Trophoblast cell (in vitro differentiated cells and primary cell): ENCODE measurements around the gene YTHDF2.

Source experiments
- DNase-seq, 2 donors: peaks; one replicate each; pipeline ENCODE4 v3.0.0-alpha.2; 2016
- H2AFZ ChIP-seq: 2 replicates; pipeline ENCODE4 v1.6.1; 2013; ENCODE audit warnings: low read length, moderate library complexity, mild to moderate bottlenecking; ENCODE audit not compliant: insufficient read depth, poor library complexity
- H2AK5ac ChIP-seq: 2 replicates; pipeline ENCODE4 v1.6.1; 2013; ENCODE audit warnings: mild to moderate bottlenecking, low read length
- H2BK120ac ChIP-seq: 2 replicates; pipeline ENCODE4 v1.6.1; 2013; ENCODE audit warnings: low read length, mild to moderate bottlenecking, moderate library complexity; ENCODE audit not compliant: insufficient read depth, poor library complexity
- H2BK12ac ChIP-seq: 2 replicates; pipeline ENCODE4 v1.6.1; 2013; ENCODE audit warnings: mild to moderate bottlenecking, low read length, moderate library complexity
- H2BK5ac ChIP-seq: 2 replicates; pipeline ENCODE4 v1.6.1; 2013; ENCODE audit warnings: low read length, low read depth, moderate library complexity, mild to moderate bottlenecking; ENCODE audit not compliant: poor library complexity
- H3K14ac ChIP-seq: 2 replicates; pipeline ENCODE4 v1.6.1; 2013; ENCODE audit warnings: mild to moderate bottlenecking, low read length
- H3K18ac ChIP-seq: 2 replicates; pipeline ENCODE4 v1.6.1; 2013; ENCODE audit warnings: mild to moderate bottlenecking, low read length
- H3K23ac ChIP-seq: 2 replicates; pipeline ENCODE4 v1.6.1; 2013; ENCODE audit warnings: low read length
- H3K27ac ChIP-seq: 2 replicates; pipeline ENCODE4 v1.5.1; 2013; ENCODE audit warnings: low read depth, mild to moderate bottlenecking, inconsistent platforms, low read length, moderate library complexity
- H3K27me3 ChIP-seq: 2 replicates; pipeline ENCODE4 v1.6.1; 2013; ENCODE audit warnings: inconsistent platforms, mild to moderate bottlenecking, low read length, moderate library complexity; ENCODE audit not compliant: insufficient read depth
- H3K36me3 ChIP-seq, 2 experiments: 1 replicate in 1 of 2; 2 replicates in 1 of 2; pipeline ENCODE4 v1.6.1; 2013; ENCODE audit warnings: low read length in 2 of 2, mild to moderate bottlenecking in 2 of 2, moderate library complexity in 1 of 2; ENCODE audit not compliant: insufficient read depth in 2 of 2, control insufficient read depth in 1 of 2
- H3K4ac ChIP-seq: 2 replicates; pipeline ENCODE4 v1.6.1; 2013; ENCODE audit warnings: low read depth, mild to moderate bottlenecking, low read length, moderate library complexity
- H3K4me1 ChIP-seq, 2 experiments: 1 replicate in 1 of 2; 2 replicates in 1 of 2; pipeline ENCODE4 v1.6.1; 2013; ENCODE audit warnings: low read length in 2 of 2, mild to moderate bottlenecking in 2 of 2, moderate library complexity in 1 of 2; ENCODE audit not compliant: insufficient read depth in 2 of 2, control insufficient read depth in 1 of 2
- H3K4me2 ChIP-seq: 2 replicates; pipeline ENCODE4 v1.6.1; 2013; ENCODE audit warnings: inconsistent platforms, mild to moderate bottlenecking, low read length, moderate library complexity
- H3K4me3 ChIP-seq: 2 replicates; pipeline ENCODE4 v1.5.1; 2013; ENCODE audit warnings: mild to moderate bottlenecking, low read depth, low read length, inconsistent platforms
- H3K79me1 ChIP-seq: one replicate; pipeline ENCODE4 v1.6.1; 2013; ENCODE audit warnings: low read length
- H3K79me2 ChIP-seq: 2 replicates; pipeline ENCODE4 v1.6.1; 2013; ENCODE audit warnings: low read length, mild to moderate bottlenecking; ENCODE audit not compliant: control insufficient read depth, insufficient read depth, poor library complexity
- H3K9ac ChIP-seq: 2 replicates; pipeline ENCODE4 v1.6.1; 2013; ENCODE audit warnings: mild to moderate bottlenecking, low read length
- H3K9me3 ChIP-seq: 2 replicates; pipeline ENCODE4 v1.6.1; 2013; ENCODE audit warnings: low read depth, mild to moderate bottlenecking, control low read depth, inconsistent platforms, low read length; ENCODE audit not compliant: insufficient read depth
- H4K12ac ChIP-seq: 2 replicates; pipeline ENCODE4 v1.6.1; 2013; ENCODE audit warnings: low read depth, mild to moderate bottlenecking, low read length, moderate library complexity
- H4K8ac ChIP-seq: 2 replicates; pipeline ENCODE4 v1.6.1; 2013; ENCODE audit warnings: low read depth, mild to moderate bottlenecking, low read length, moderate library complexity
- H4K91ac ChIP-seq: one replicate; pipeline ENCODE4 v1.6.1; 2013; ENCODE audit warnings: low read depth, mild to moderate bottlenecking, low read length, moderate library complexity
- WGBS: extraction: QIAGEN DNeasy Blood & Tissue Kit; methylation state at CpG from one replicate; pipeline ENCODE4 v1.1.7; 2013; ENCODE audit warnings: missing lambda C conversion rate; ENCODE audit not compliant: insufficient read length, insufficient coverage; ENCODE audit errors: extremely low coverage; 5-methylcytosine and 5-hydroxymethylcytosine counted together

Gene YTHDF2

DNA sequence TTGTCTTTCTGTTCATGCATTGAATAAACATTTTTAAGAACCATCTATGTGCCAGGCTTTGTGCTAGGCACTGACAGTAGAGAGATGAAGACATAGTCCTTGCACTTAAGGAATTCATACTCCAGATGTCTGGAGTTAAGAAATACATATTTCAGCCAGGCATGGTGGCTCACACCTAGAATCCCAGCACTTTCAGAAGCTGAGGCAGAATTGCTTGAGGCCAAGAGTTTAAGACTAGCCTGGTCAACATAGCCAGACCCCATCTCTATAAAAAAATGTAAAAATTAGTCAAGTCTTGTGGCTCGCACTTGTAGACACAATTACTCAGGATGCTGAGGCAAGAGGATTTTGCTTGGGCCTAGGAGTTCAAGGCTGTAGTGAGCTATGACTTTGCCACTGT, 18.6 kb upstream of the YTHDF2 start:
- Histone ChIP-seq H3K23ac (no peak overlapping the region), H3K9me3 (peaks cover 2% of the 10 kb centered on the region), H3K4me2 (no peak overlapping the region), H3K79me1 (no peaks in the 10 kb centered on the region), H3K36me3 (peaks cover 10 to 21% of the 10 kb centered on the region in 2 experiments), H3K79me2 (no peaks in the 10 kb centered on the region), H3K14ac (no peak overlapping the region), H3K27ac (no peak overlapping the region), H3K4me3 (no peak overlapping the region), H3K4ac (no peak overlapping the region), H2AFZ (no peak overlapping the region), H2BK120ac (no peak overlapping the region), H4K8ac (no peak overlapping the region), H2AK5ac (no peak overlapping the region), H2BK12ac (no peak overlapping the region), H3K18ac (no peak overlapping the region), H2BK5ac (no peak overlapping the region), H4K91ac (no peak overlapping the region), H4K12ac (no peak overlapping the region), H3K27me3 (no peaks in the 10 kb centered on the region), H3K9ac (no peak overlapping the region), H3K4me1 (peaks cover 0 to 7% of the 10 kb centered on the region in 2 experiments)
- DNase-seq: peak; percentile 76 to 88
- WGBS: no CpG with 5 or more reads among the region's 1 CpG

DNA sequence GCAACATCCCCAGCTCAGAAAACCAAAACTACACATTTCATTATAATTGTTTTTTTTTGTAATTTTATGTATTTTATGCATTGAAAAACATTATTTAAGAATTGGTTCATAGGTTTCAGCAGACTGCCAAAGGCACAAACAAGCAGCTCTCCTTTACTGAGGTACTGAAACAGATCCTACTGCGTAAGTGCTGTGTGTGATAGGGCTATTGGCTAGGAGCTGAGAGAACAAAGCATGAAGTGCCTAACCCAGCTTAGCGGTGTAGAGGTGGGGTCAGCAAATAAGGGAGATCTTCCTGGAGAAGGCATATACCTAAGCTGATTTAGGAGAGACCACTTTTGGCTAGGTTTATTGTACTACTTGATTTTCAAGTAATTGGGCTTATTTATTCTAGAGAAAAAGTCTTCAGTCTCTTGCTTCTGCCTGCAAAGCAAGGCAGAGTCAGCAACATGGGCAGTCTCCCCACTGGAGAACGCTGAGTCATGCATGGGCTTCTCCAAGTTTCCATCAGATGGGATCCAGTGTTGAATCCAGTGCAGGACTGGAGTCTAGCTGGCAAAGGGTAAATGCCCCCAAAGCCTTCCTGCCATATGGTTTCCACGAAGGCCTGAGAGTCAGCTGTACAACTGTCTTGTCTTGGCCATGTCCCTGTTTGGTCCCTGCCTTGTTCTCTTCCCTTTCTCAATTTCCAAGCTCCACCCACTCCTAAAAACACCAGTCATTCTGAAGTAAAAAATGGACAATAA, 18.0 kb upstream of the YTHDF2 start:
- no peak overlapping the region for H2AK5ac ChIP-seq
- no peak overlapping the region for H3K9ac ChIP-seq
- no peak overlapping the region for H3K23ac ChIP-seq
- H3K27ac ChIP-seq: no peak overlapping the region
- H4K91ac ChIP-seq: no peak overlapping the region
- no CpG with 5 or more reads among the region's 4 CpGs for WGBS
- H3K18ac ChIP-seq: no peak overlapping the region
- no peak for DNase-seq
- no peak overlapping the region for H3K4me2 ChIP-seq
- H2AFZ ChIP-seq: no peak overlapping the region
- no peak overlapping the region for H3K4ac ChIP-seq
- H3K4me1 ChIP-seq: peaks cover 0 to 7% of the 10 kb centered on the region in 2 experiments
- H3K36me3 ChIP-seq: peaks cover 7 to 18% of the 10 kb centered on the region in 2 experiments
- H3K4me3 ChIP-seq: no peak overlapping the region
- H2BK12ac ChIP-seq: no peak overlapping the region
- no peak overlapping the region for H4K8ac ChIP-seq
- H3K14ac ChIP-seq: no peak overlapping the region
- H4K12ac ChIP-seq: no peak overlapping the region
- H2BK5ac ChIP-seq: no peak overlapping the region
- no peaks in the 10 kb centered on the region for H3K79me1 ChIP-seq
- H3K27me3 ChIP-seq: no peaks in the 10 kb centered on the region
- no peaks in the 10 kb centered on the region for H3K79me2 ChIP-seq
- H2BK120ac ChIP-seq: no peak overlapping the region
- no peaks in the 10 kb centered on the region for H3K9me3 ChIP-seq

DNA sequence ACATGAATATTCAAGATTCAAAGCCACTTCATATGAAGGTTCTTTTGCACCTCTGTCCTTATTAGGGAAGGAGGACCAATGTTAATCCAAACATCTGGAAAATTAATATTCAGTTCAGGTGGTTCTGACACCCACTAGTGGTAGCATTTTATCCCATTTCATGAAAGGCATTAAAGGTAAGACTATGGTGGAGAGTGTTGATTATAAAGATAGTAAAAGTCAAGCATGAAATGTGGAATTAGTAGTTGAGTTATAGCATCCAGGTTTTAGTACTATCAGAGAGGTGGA, 17.5 kb upstream of the YTHDF2 start:
- no peak overlapping the region for H3K4ac ChIP-seq
- H4K12ac ChIP-seq: no peak overlapping the region
- H3K23ac ChIP-seq: no peak overlapping the region
- H2AK5ac ChIP-seq: no peak overlapping the region
- H3K27me3 ChIP-seq: no peaks in the 10 kb centered on the region
- H3K4me3 ChIP-seq: no peak overlapping the region
- H3K79me1 ChIP-seq: no peaks in the 10 kb centered on the region
- H3K9ac ChIP-seq: no peak overlapping the region
- no peaks in the 10 kb centered on the region for H3K9me3 ChIP-seq
- H3K14ac ChIP-seq: no peak overlapping the region
- no peaks in the 10 kb centered on the region for H3K79me2 ChIP-seq
- H3K4me2 ChIP-seq: no peak overlapping the region
- no peak overlapping the region for H2AFZ ChIP-seq
- no peak overlapping the region for H3K27ac ChIP-seq
- peaks cover 3 to 13% of the 10 kb centered on the region in 2 experiments for H3K36me3 ChIP-seq
- H3K4me1 ChIP-seq: peaks cover 0 to 7% of the 10 kb centered on the region in 2 experiments
- H4K8ac ChIP-seq: no peak overlapping the region
- no peak overlapping the region for H3K18ac ChIP-seq
- H2BK5ac ChIP-seq: no peak overlapping the region
- DNase-seq: no peak
- H2BK120ac ChIP-seq: no peak overlapping the region
- H2BK12ac ChIP-seq: no peak overlapping the region
- no peak overlapping the region for H4K91ac ChIP-seq

DNA sequence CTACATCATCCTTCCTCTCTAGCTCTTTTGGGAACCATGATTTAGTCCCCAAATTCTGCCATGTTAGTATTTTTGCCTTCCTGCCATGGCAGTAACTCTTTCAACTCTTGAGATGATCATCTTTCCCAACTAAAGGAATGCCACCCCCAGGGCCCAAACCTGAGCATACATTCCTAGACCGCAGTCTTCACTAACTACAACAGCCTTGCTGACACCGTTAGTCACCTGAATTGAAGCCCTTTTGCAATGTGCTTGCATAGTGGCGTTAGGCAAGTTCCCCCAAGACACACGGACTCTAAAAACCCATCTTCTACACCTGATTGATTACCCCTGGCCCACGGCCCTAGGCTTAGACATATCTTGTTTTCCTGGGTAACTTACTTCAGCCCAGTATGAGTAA, 16.4 kb upstream of the YTHDF2 start:
- no peak overlapping the region for H3K4me2 ChIP-seq
- H4K8ac ChIP-seq: no peak overlapping the region
- no peak overlapping the region for H3K27ac ChIP-seq
- WGBS: no CpG with 5 or more reads among the region's 5 CpGs
- peak; percentile 70 to 87 for DNase-seq
- no peak overlapping the region for H4K12ac ChIP-seq
- no peak overlapping the region for H3K23ac ChIP-seq
- no peak overlapping the region for H3K18ac ChIP-seq
- H2AFZ ChIP-seq: no peak overlapping the region
- H2BK120ac ChIP-seq: no peak overlapping the region
- H4K91ac ChIP-seq: no peak overlapping the region
- no peak overlapping the region for H3K4ac ChIP-seq
- H2BK12ac ChIP-seq: no peak overlapping the region
- H3K9ac ChIP-seq: no peak overlapping the region
- H2BK5ac ChIP-seq: no peak overlapping the region
- peaks cover 0 to 7% of the 10 kb centered on the region in 2 experiments for H3K36me3 ChIP-seq
- no peak overlapping the region for H2AK5ac ChIP-seq
- H3K9me3 ChIP-seq: no peaks in the 10 kb centered on the region
- H3K27me3 ChIP-seq: no peaks in the 10 kb centered on the region
- no peaks in the 10 kb centered on the region for H3K79me2 ChIP-seq
- H3K14ac ChIP-seq: no peak overlapping the region
- H3K4me1 ChIP-seq: peaks cover 0 to 7% of the 10 kb centered on the region in 2 experiments
- H3K4me3 ChIP-seq: no peak overlapping the region
- H3K79me1 ChIP-seq: no peaks in the 10 kb centered on the region
